NK-92 (cell line): ENCODE results near the gene NOL11.
"Not testable (repeated sequence)": the region's sequence is repeated elsewhere in the genome, so short reads cannot be mapped to it uniquely, and the experiment has no call there.

Experiments
- DNase-seq: peaks from one replicate; lab custom pipeline; 2025; ENCODE audit not compliant: unreplicated experiment; lab: John Stamatoyannopoulos, UW

The NOL11 gene

GRCh38 chr17:67752160-67752559 is 34.4 kb downstream of the NOL11 start:
- DNase-seq, result not testable (repeated sequence)

GRCh38 chr17:67753026-67753425 is 35.3 kb downstream of the NOL11 start:
- DNase-seq, result no peak

GRCh38 chr17:67754001-67754400 is 36.3 kb downstream of the NOL11 start:
- DNase-seq, result no peak

- not testable (repeated sequence) for DNase-seq
Observed at GRCh38 chr17:67754686-67755085, 37.0 kb downstream of the NOL11 start.

GRCh38 chr17:67756766-67757165 is 39.0 kb downstream of the NOL11 start:
- not testable (repeated sequence) for DNase-seq

GRCh38 chr17:67759355-67760171 is 41.8 kb downstream of the NOL11 start:
- DNase-seq, result no peak

- no peak for DNase-seq
Observed at GRCh38 chr17:67765623-67766022, 47.9 kb downstream of the NOL11 start.

GRCh38 chr17:67769231-67769630 is 51.5 kb downstream of the NOL11 start:
- no peak for DNase-seq

- DNase-seq, result no peak
Observed at GRCh38 chr17:67770539-67770938, 52.8 kb downstream of the NOL11 start.

- no peak for DNase-seq
Observed at GRCh38 chr17:67772679-67773078, 54.9 kb downstream of the NOL11 start.

GRCh38 chr17:67773246-67773645 is 55.5 kb downstream of the NOL11 start:
- no peak for DNase-seq

GRCh38 chr17:67779098-67779672 is 61.4 kb downstream of the NOL11 start:
- DNase-seq, result no peak

- no peak for DNase-seq
Observed at GRCh38 chr17:67784364-67785121, 66.8 kb downstream of the NOL11 start.

- DNase-seq, result no peak
Observed at GRCh38 chr17:67785122-67785477, 67.4 kb downstream of the NOL11 start.

GRCh38 chr17:67785504-67785903 is 67.8 kb downstream of the NOL11 start:
- no peak for DNase-seq
